ENCODE data around the gene CFDP1. TPM values are rescaled to one million over a fixed set of nuclear protein-coding genes. Genes with fewer than 3 reads are reported as not detected.

The CFDP1 gene
- total RNA-seq, 1 experiment from 2014 or later = 32.1 TPM

DNA sequence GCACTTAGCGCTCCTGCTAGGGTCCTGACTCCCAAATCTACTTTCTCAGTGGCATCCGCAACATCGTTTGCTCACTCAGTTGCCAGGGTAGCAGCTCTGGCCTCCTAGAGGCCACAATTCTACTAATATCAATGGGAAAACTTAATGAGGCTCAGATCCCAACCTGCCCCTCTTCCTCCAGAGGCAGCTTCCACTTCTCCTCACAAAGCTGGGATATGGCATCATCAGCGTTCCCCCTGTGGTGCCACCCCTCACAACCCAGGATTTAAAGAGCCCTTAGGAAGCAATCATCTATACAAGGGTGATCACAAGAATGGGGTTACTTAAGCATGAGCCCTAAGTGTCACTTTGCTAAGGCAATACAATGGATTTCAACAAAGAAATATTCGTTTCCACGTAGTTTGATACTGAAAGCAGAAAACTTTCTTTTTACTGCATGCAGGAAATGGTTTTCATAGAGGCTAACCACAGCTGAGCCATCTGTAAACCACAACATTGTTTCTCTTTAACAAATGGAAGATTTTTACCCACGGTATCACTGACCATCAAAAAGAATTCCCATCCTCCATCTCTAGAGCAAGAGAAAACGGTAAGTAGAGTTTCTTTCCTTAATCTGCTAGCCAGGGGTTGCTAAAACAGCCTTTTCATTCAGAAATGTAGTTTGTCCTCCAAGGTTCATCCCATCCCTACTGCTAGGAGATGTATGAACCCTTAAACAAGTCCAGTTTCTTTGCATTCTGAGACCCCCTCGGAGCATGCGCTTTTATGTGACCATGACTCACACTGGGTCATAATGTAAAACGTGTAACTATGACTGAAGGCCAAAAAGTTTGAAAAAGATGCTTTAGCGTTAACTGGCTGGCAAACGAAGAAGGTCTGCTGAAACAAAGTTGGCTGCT lies 113.5 kb downstream of the CFDP1 start:
- no TSS peak for BruUV-seq (replicated peaks)
- peak; percentile 44 for ATAC-seq
- CTCF ChIA-PET = no interaction called here
- H3K27ac ChIP-seq (ENCODE audit: low read length) = peak overlapping the region; percentile 64
- peak overlapping the region; percentile 50 for H3K4me2 ChIP-seq (ENCODE audit: low read length)
- H3K9me3 ChIP-seq (ENCODE audit: low read length) = no peaks in the 10 kb centered on the region
- DNase-seq = peak; percentile 45
- no peak overlapping the region; the same call in 1 of the 2 replicates for H3K9ac ChIP-seq (ENCODE audit: low read length)
- H3F3A ChIP-seq (ENCODE audit: low read length, unreplicated experiment) = no peaks in the 10 kb centered on the region
- H3K4me1 ChIP-seq (ENCODE audit: insufficient read depth, low read length) = peaks cover 33% of the 10 kb centered on the region
- no peaks in the 10 kb centered on the region for H3K36me3 ChIP-seq (ENCODE audit: low read depth, low read length)
- no peaks in the 10 kb centered on the region for H3K27me3 ChIP-seq (ENCODE audit: low read length)
- POLR2A ChIA-PET (ENCODE audit: unreplicated experiment) = no interaction called here
- no peaks in the 10 kb centered on the region for H3K79me2 ChIP-seq (ENCODE audit: low read length)
- peak overlapping the region; percentile 55; the same call in 1 of the 2 replicates for H2AFZ ChIP-seq (ENCODE audit: low read length)
- intact Hi-C loops (cut with micrococcal nuclease) = no loop called here
- H3K4me3 ChIP-seq (ENCODE audit: low read length) = no peak overlapping the region; the same call in 1 of the 2 replicates
- TF ChIP-seq, protein P1, sequence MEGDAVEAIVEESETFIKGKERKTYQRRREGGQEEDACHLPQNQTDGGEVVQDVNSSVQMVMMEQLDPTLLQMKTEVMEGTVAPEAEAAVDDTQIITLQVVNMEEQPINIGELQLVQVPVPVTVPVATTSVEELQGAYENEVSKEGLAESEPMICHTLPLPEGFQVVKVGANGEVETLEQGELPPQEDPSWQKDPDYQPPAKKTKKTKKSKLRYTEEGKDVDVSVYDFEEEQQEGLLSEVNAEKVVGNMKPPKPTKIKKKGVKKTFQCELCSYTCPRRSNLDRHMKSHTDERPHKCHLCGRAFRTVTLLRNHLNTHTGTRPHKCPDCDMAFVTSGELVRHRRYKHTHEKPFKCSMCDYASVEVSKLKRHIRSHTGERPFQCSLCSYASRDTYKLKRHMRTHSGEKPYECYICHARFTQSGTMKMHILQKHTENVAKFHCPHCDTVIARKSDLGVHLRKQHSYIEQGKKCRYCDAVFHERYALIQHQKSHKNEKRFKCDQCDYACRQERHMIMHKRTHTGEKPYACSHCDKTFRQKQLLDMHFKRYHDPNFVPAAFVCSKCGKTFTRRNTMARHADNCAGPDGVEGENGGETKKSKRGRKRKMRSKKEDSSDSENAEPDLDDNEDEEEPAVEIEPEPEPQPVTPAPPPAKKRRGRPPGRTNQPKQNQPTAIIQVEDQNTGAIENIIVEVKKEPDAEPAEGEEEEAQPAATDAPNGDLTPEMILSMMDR (conservative IDR thresholded peaks at IDR 0.05; ENCODE audit: low read depth, low read length) = no peak
- no peak for TF ChIP-seq EZH2 (IDR thresholded peaks at IDR 0.05; ENCODE audit: low read length, unreplicated experiment)
- no peak for TF ChIP-seq EZH2phosphoT487 (IDR thresholded peaks at IDR 0.05; ENCODE audit: borderline replicate concordance, low read length)
- H4K20me1 ChIP-seq (ENCODE audit: low read length) = no peaks in the 10 kb centered on the region
- H3K9me2 ChIP-seq (replicated peaks; ENCODE audit: low read length) = no peaks in the 10 kb centered on the region

GRCh38 chr16:75318737-75319136 lies 114.6 kb downstream of the CFDP1 start:
- Histone ChIP-seq H4K20me1 (ENCODE audit: low read length) (no peaks in the 10 kb centered on the region), H3K4me3 (ENCODE audit: low read length) (no peak overlapping the region), H3K27ac (ENCODE audit: low read length) (no peak overlapping the region), H3K9ac (ENCODE audit: low read length) (no peak overlapping the region), H2AFZ (ENCODE audit: low read length) (no peak overlapping the region), H3K9me3 (ENCODE audit: low read length) (no peaks in the 10 kb centered on the region), H3F3A (ENCODE audit: low read length, unreplicated experiment) (no peaks in the 10 kb centered on the region), H3K9me2 (replicated peaks; ENCODE audit: low read length) (no peaks in the 10 kb centered on the region), H3K4me1 (ENCODE audit: insufficient read depth, low read length) (peaks cover 29% of the 10 kb centered on the region), H3K4me2 (ENCODE audit: low read length) (no peak overlapping the region), H3K27me3 (ENCODE audit: low read length) (no peaks in the 10 kb centered on the region), H3K36me3 (ENCODE audit: low read depth, low read length) (no peaks in the 10 kb centered on the region), H3K79me2 (ENCODE audit: low read length) (no peaks in the 10 kb centered on the region)
- ChIA-PET CTCF (no interaction called here), POLR2A (ENCODE audit: unreplicated experiment) (no interaction called here)
- TF ChIP-seq EZH2phosphoT487 (IDR thresholded peaks at IDR 0.05; ENCODE audit: borderline replicate concordance, low read length) (no peak), EZH2 (IDR thresholded peaks at IDR 0.05; ENCODE audit: low read length, unreplicated experiment) (no peak)
- TF ChIP-seq, protein P1 (conservative IDR thresholded peaks at IDR 0.05; ENCODE audit: low read depth, low read length) = no peak
- no TSS peak for BruUV-seq (replicated peaks)
- ATAC-seq (no peak), DNase-seq (no peak)
- intact Hi-C loops (cut with micrococcal nuclease) = no loop called here

DNA sequence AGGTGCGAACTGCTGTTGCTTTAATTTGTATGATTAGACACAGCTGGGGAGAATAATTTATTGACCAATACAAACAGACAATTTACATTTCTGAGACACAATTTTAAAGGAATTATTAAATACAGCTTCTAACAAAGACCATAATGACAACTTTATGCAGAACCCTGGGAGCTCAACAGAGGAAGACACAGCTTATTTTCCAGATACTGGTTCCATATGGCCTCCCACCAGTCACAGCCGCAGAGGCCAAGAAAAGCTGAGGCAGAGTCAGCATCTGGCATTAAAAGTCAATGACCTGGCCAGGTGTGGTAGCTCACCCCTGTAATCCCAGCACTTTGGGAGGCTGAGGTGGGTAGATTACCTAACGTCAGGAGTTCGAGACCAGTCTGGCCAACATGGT lies 115.8 kb downstream of the CFDP1 start:
- ChIA-PET POLR2A (ENCODE audit: unreplicated experiment) (no interaction called here), CTCF (no interaction called here)
- Histone ChIP-seq H3K27me3 (ENCODE audit: low read length) (no peaks in the 10 kb centered on the region), H3K9me3 (ENCODE audit: low read length) (no peaks in the 10 kb centered on the region), H3K79me2 (ENCODE audit: low read length) (no peaks in the 10 kb centered on the region), H3K9me2 (replicated peaks; ENCODE audit: low read length) (no peaks in the 10 kb centered on the region), H3F3A (ENCODE audit: low read length, unreplicated experiment) (no peaks in the 10 kb centered on the region), H3K36me3 (ENCODE audit: low read depth, low read length) (no peaks in the 10 kb centered on the region), H3K4me1 (ENCODE audit: insufficient read depth, low read length) (peaks cover 18% of the 10 kb centered on the region), H3K9ac (ENCODE audit: low read length) (no peak overlapping the region), H4K20me1 (ENCODE audit: low read length) (no peaks in the 10 kb centered on the region), H3K4me3 (ENCODE audit: low read length) (no peak overlapping the region), H2AFZ (ENCODE audit: low read length) (no peak overlapping the region), H3K4me2 (ENCODE audit: low read length) (no peak overlapping the region), H3K27ac (ENCODE audit: low read length) (no peak overlapping the region)
- DNase-seq = no peak
- TF ChIP-seq EZH2phosphoT487 (IDR thresholded peaks at IDR 0.05; ENCODE audit: borderline replicate concordance, low read length) (no peak), EZH2 (IDR thresholded peaks at IDR 0.05; ENCODE audit: low read length, unreplicated experiment) (no peak)
- TF ChIP-seq, protein P1 (conservative IDR thresholded peaks at IDR 0.05; ENCODE audit: low read depth, low read length) = no peak
- no peak for ATAC-seq
- intact Hi-C loops (cut with micrococcal nuclease) = no loop called here
- BruUV-seq (replicated peaks) = no TSS peak

Measured in PC-3 (cell line).